GM12878 (cell line): ENCODE data around the gene AGBL1. TPM values are rescaled to one million over a fixed set of nuclear protein-coding genes. Genes with fewer than 3 reads are reported as not detected.

Experiments used
- ATAC-seq: fragments of 200-7000 bp; cut with Tn5 transposase; 3 replicates; pipeline ENCODE4 v1.9.1; 2020; ENCODE audit warnings: mild to moderate bottlenecking, moderate library complexity
- BruUV-seq: library from RNA; stranded (reverse); fragments of 400-500 nt; replicated peaks from 2 replicates; lab custom pipeline; 2021; lab: Mats Ljungman, UMichigan
- CTCF ChIA-PET: fragments of 300-600 bp; sonication (Branson Sonifier 250); formaldehyde crosslinking; extraction: SDS; loops from one replicate; lab custom pipeline; 2021; ENCODE audit warnings: inconsistent platforms; lab: Yijun Ruan, JAX
- POLR2A ChIA-PET: fragments of 350-600 bp; formaldehyde crosslinking; extraction: SDS; loops from one replicate; lab custom pipeline; 2021; ENCODE audit warnings: inconsistent platforms; lab: Charles Lee
- RAD21 ChIA-PET: fragments of 300-600 bp; sonication (Branson Sonifier 250); formaldehyde crosslinking; loops from one replicate; lab custom pipeline; 2023; ENCODE audit warnings: antibody characterized with exemption; ENCODE audit not compliant: unreplicated experiment; lab: Charles Lee
- SMC1A ChIA-PET: fragments of 300-600 bp; sonication (Branson Sonifier 250); formaldehyde crosslinking; loops from one replicate; lab custom pipeline; 2023; ENCODE audit not compliant: unreplicated experiment, uncharacterized antibody; lab: Charles Lee
- DNase-seq: peaks from one replicate; pipeline ENCODE4 v3.0.0-alpha.2; 2011; ENCODE audit warnings: low read depth, low spot score
- FAIRE-seq: peaks from 3 replicates; lab custom pipeline; 2011; peaks lifted over from hg19 to GRCh38; lab: Jason Lieb, UNC
- H2AFZ ChIP-seq: 2 replicates; pipeline ENCODE4 v1.6.0; 2011; ENCODE audit warnings: low read depth, low read length, control low read depth; ENCODE audit not compliant: control insufficient read depth
- H3K27ac ChIP-seq: 2 replicates; pipeline ENCODE4 v1.5.1; 2011; ENCODE audit warnings: control low read depth; ENCODE audit not compliant: control insufficient read depth, insufficient read depth
- H3K27me3 ChIP-seq, 2 experiments: replicated peaks in 1 of 2; 2 replicates each; pipeline versions ENCODE4 v1.6.0 to v1.6.1; 2011; ENCODE audit warnings: low read length in 1 of 2; ENCODE audit not compliant: control insufficient read depth in 2 of 2, insufficient read depth in 2 of 2
- H3K36me3 ChIP-seq, 2 experiments: 2 replicates each; pipeline ENCODE4 v1.5.1; 2011; ENCODE audit warnings: low read length in 1 of 2; ENCODE audit not compliant: control insufficient read depth in 2 of 2, insufficient read depth in 2 of 2
- H3K4me1 ChIP-seq: 2 replicates; pipeline ENCODE4 v1.6.1; 2011; ENCODE audit warnings: mild to moderate bottlenecking, low read length, moderate library complexity, mixed read lengths; ENCODE audit not compliant: control insufficient read depth, insufficient read depth
- H3K4me2 ChIP-seq: 2 replicates; pipeline ENCODE4 v1.6.0; 2011; ENCODE audit warnings: control low read depth; ENCODE audit not compliant: control insufficient read depth, insufficient read depth
- H3K4me3 ChIP-seq: fragments of 200-600 bp; sonication (generic); 2 replicates; pipeline ENCODE4 v1.5.1; 2016
- H3K79me2 ChIP-seq: 2 replicates; pipeline ENCODE4 v1.6.0; 2011; ENCODE audit warnings: low read length; ENCODE audit not compliant: control insufficient read depth, insufficient read depth
- H3K9ac ChIP-seq: 2 replicates; pipeline ENCODE4 v1.8.0; 2011; ENCODE audit warnings: low read length, control low read depth, mixed read lengths; ENCODE audit not compliant: control insufficient read depth, insufficient read depth
- H3K9me3 ChIP-seq: replicated peaks from 3 replicates; pipeline ENCODE4 v1.5.1; 2011; ENCODE audit warnings: mild to moderate bottlenecking, low read length; ENCODE audit not compliant: control insufficient read depth, insufficient read depth
- H4K20me1 ChIP-seq: 2 replicates; pipeline ENCODE4 v1.6.0; 2011; ENCODE audit not compliant: control insufficient read depth, insufficient read depth
- MTA3 ChIP-seq: IDR thresholded peaks from 2 replicates; pipeline ENCODE4 v1.6.1; 2012; ENCODE audit warnings: low read length, inconsistent platforms, borderline replicate concordance
- NFYB ChIP-seq: IDR thresholded peaks from 2 replicates; pipeline ENCODE4 v1.6.1; 2011; ENCODE audit warnings: low read depth, mild to moderate bottlenecking, low read length, improper control_type of control experiment, moderate library complexity; ENCODE audit not compliant: insufficient read depth
- ZNF622 ChIP-seq: fragments of 450-650 bp; IDR thresholded peaks from 2 replicates; pipeline ENCODE4 v1.6.1; 2017; ENCODE audit warnings: mild to moderate bottlenecking, inconsistent platforms
- WGBS: methylation state at CpG from one replicate; pipeline ENCODE4 v1.1.6; 2016; ENCODE audit warnings: low lambda C conversion rate; ENCODE audit not compliant: insufficient replicate concordance, insufficient coverage; ENCODE audit errors: missing lambda C conversion rate; 5-methylcytosine and 5-hydroxymethylcytosine counted together
- in situ Hi-C: fragments of 300-500 bp; cut with MboI; formaldehyde crosslinking; loops from 9 replicates; pipeline ENCODE4 v1.14.3; 2018; ENCODE audit warnings: mixed read lengths
- intact Hi-C: fragments of 100-400 bp; cut with micrococcal nuclease; formaldehyde crosslinking; loops from one replicate; pipeline ENCODE4 v1.14.2; 2022; ENCODE audit not compliant: unreplicated experiment
- polyA plus RNA-seq, 11 experiments: library from polyadenylated mRNA; depleted of rRNA in 4 of 11; unstranded in 6 of 11; stranded (reverse) in 5 of 11; fragments of >200 nt; fragmentation: Nextera tagmentation in 4 of 11; fragmentation: Illumina TruSeq in 1 of 11; extraction: Ambion mirVana in 4 of 11; extraction: Trizol in 1 of 11; gene quantifications; 1 replicate in 1 of 11; 2 replicates in 10 of 11; pipeline versions ENCODE4 v1.2.1 to v1.2.3, GENCODE V29; 2011 to 2016; ENCODE audit warnings: inconsistent platforms in 2 of 11, missing spikeins in 2 of 11, low read depth in 1 of 11
- total RNA-seq, 4 experiments: library from RNA; depleted of rRNA in 3 of 4; stranded (reverse); fragments of >200 nt in 3 of 4; fragmentation: Illumina TruSeq in 1 of 4; extraction: Trizol in 1 of 4; gene quantifications; 2 replicates each; pipeline versions ENCODE4 v1.2.1 to v1.2.3, GENCODE V29; 2013 to 2021
- TF ChIP-seq, protein P1 (sequence below): fragments of 450-650 bp; IDR thresholded peaks from 2 replicates; pipeline ENCODE4 v1.6.1; 2017; ENCODE audit warnings: mild to moderate bottlenecking, moderate library complexity

The AGBL1 gene
- total and polyA plus RNA-seq, 10 of the 15 experiments (the other 5 are each of a cell fraction or from before 2014, with no cell fraction given): not detected

DNA sequence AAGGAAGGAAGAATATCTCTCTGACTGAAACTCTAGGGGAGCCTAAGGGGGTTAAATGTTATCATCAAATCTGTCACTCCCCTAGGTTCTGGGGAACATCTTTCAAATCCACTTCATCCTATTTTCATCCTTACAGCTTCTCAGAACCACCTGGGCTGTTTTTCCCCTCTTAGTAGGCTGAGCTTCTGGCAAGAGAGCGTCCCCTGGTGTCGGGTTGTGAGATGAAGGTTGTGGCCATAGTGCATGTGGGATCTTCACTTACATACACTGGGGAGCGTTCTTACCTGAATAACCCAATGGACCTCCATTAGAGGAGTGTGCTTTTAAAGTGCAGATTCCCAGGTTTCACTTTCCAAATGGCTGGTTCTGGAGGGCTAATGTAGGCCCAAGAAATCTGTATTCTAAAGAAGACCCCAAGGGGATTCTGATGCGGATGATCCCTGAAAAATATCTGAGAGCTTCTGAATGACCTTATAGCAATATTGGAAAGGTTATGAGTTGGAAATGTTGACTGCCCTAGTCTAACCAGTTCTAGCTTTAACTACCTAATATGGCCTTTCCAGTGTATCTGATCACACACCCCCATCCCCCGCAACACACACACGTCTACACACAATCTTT lies 663.7 kb downstream of the AGBL1 start (continued):
- TF ChIP-seq NFYB (no peak), ZNF622 (no peak)

DNA sequence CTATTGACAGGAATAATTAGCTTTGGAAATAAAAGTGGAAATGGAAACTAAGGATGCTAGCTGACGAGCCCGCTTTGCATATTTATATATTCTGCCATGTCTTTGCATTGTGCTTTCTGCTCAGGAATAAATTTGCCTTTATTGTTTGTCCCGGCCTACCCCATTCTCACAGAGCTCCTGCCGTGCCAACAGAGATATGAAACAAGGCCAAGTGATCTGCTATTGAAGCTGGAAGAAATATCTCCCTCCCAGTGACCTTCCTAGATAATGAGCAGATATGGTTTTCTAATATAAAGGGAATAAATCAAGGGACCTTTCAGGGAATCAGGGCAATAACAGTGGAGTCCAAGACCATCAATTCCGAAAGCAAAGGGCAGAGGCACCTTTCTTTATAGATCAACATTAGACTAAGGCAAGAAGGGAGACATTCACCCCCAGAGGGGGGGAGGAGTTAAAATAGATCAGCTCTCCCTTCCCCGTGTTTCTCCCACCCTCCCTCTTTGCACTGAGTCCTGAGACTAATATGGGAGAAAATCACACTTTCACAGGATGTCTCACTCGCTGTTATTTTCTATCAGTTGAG lies 664.6 kb downstream of the AGBL1 start:
- SMC1A ChIA-PET: interaction anchor here (0.8 to 3.4 kb wide), 4 partner anchors 10 to 890 kb away, joined by 3 to 28 read pairs (median 4); no protein-coding TSS in a partner anchor
- RAD21 ChIA-PET: interaction anchor here (1.5 to 1.8 kb wide), 2 partner anchors 510 to 512 kb away, joined by 6 to 7 read pairs; no protein-coding TSS in a partner anchor
- no peak for DNase-seq
- BruUV-seq: no TSS peak
- Histone ChIP-seq H3K79me2 (no peaks in the 10 kb centered on the region), H4K20me1 (no peaks in the 10 kb centered on the region), H2AFZ (no peak overlapping the region), H3K9me3 (no peaks in the 10 kb centered on the region), H3K27me3 (no peaks in the 10 kb centered on the region), H3K4me1 (no peaks in the 10 kb centered on the region), H3K4me2 (no peak overlapping the region), H3K36me3 (no peaks in the 10 kb centered on the region), H3K9ac (no peak overlapping the region), H3K27ac (no peak overlapping the region), H3K4me3 (no peak overlapping the region)
- 12% methylated on average over 7 of the region's 7 CpGs for WGBS
- TF ChIP-seq MTA3: no peak
- TF ChIP-seq, protein P1, sequence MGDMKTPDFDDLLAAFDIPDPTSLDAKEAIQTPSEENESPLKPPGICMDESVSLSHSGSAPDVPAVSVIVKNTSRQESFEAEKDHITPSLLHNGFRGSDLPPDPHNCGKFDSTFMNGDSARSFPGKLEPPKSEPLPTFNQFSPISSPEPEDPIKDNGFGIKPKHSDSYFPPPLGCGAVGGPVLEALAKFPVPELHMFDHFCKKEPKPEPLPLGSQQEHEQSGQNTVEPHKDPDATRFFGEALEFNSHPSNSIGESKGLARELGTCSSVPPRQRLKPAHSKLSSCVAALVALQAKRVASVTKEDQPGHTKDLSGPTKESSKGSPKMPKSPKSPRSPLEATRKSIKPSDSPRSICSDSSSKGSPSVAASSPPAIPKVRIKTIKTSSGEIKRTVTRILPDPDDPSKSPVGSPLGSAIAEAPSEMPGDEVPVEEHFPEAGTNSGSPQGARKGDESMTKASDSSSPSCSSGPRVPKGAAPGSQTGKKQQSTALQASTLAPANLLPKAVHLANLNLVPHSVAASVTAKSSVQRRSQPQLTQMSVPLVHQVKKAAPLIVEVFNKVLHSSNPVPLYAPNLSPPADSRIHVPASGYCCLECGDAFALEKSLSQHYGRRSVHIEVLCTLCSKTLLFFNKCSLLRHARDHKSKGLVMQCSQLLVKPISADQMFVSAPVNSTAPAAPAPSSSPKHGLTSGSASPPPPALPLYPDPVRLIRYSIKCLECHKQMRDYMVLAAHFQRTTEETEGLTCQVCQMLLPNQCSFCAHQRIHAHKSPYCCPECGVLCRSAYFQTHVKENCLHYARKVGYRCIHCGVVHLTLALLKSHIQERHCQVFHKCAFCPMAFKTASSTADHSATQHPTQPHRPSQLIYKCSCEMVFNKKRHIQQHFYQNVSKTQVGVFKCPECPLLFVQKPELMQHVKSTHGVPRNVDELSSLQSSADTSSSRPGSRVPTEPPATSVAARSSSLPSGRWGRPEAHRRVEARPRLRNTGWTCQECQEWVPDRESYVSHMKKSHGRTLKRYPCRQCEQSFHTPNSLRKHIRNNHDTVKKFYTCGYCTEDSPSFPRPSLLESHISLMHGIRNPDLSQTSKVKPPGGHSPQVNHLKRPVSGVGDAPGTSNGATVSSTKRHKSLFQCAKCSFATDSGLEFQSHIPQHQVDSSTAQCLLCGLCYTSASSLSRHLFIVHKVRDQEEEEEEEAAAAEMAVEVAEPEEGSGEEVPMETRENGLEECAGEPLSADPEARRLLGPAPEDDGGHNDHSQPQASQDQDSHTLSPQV: no peak
- CTCF ChIA-PET: interaction anchor here (0.7 to 3.8 kb wide), 8 partner anchors 9 to 907 kb away, joined by 3 to 41 read pairs (median 6); no protein-coding TSS in a partner anchor
- FAIRE-seq: no peak
- POLR2A ChIA-PET: no interaction called here
- ATAC-seq: no peak
- intact Hi-C loops: loop anchor here (5.0 to 10.0 kb wide), 2 partner anchors 512 to 629 kb away; no protein-coding TSS in a partner anchor
- in situ Hi-C loops: loop anchor here (5.0 kb wide), 1 partner anchor 887 kb away; no protein-coding TSS in a partner anchor
